Hepatocyte (in vitro differentiated cells): ENCODE data around the gene PLEKHA5. TPM values are rescaled to one million over a fixed set of nuclear protein-coding genes. Genes with fewer than 3 reads are reported as not detected.

Source experiments
- DNase-seq: peaks from one replicate; pipeline ENCODE4 v3.0.0-alpha.2; 2016; ENCODE audit warnings: low spot score
- H2AFZ ChIP-seq: fragments of 200-600 bp; sonication (generic); 2 replicates; pipeline ENCODE4 v1.6.0; 2016; ENCODE audit warnings: antibody characterized with exemption, mild to moderate bottlenecking
- H3K27ac ChIP-seq: fragments of 200-600 bp; sonication (generic); 2 replicates; pipeline ENCODE4 v1.5.1; 2016; ENCODE audit warnings: mild to moderate bottlenecking
- H3K27me3 ChIP-seq: fragments of 200-600 bp; sonication (generic); 2 replicates; pipeline ENCODE4 v1.6.1; 2016
- H3K36me3 ChIP-seq: fragments of 200-600 bp; sonication (generic); replicated peaks from 2 replicates; pipeline ENCODE4 v1.5.1; 2016; ENCODE audit warnings: low read depth; ENCODE audit not compliant: insufficient read depth
- H3K4me1 ChIP-seq: fragments of 200-600 bp; sonication (generic); 2 replicates; pipeline ENCODE4 v1.5.1; 2016; ENCODE audit warnings: mild to moderate bottlenecking, moderate library complexity; ENCODE audit not compliant: insufficient read depth
- H3K4me2 ChIP-seq: fragments of 200-600 bp; sonication (generic); 2 replicates; pipeline ENCODE4 v1.6.0; 2016
- H3K4me3 ChIP-seq: fragments of 200-600 bp; sonication (generic); 2 replicates; pipeline ENCODE4 v1.5.1; 2016; ENCODE audit warnings: mild to moderate bottlenecking
- H3K79me2 ChIP-seq: fragments of 200-600 bp; sonication (generic); 2 replicates; pipeline ENCODE4 v1.6.0; 2017; ENCODE audit warnings: mild to moderate bottlenecking
- H3K9me2 ChIP-seq: fragments of 200-600 bp; sonication (generic); replicated peaks from 2 replicates; pipeline ENCODE4 v1.6.0; 2017; ENCODE audit warnings: mild to moderate bottlenecking; ENCODE audit not compliant: insufficient read depth
- H3K9me3 ChIP-seq: fragments of 200-600 bp; sonication (generic); 2 replicates; pipeline ENCODE4 v1.5.1; 2016; ENCODE audit warnings: low read depth, mild to moderate bottlenecking
- H4K20me1 ChIP-seq: fragments of 200-600 bp; sonication (generic); 2 replicates; pipeline ENCODE4 v1.6.0; 2016; ENCODE audit warnings: mild to moderate bottlenecking; ENCODE audit not compliant: insufficient read depth, poor library complexity, severe bottlenecking
- CTCF ChIP-seq: fragments of 200-600 bp; sonication (generic); IDR thresholded peaks from 2 replicates; pipeline ENCODE4 v1.5.1; 2016; ENCODE audit warnings: antibody characterized with exemption, mild to moderate bottlenecking; ENCODE audit not compliant: poor library complexity
- EZH2 ChIP-seq: fragments of 200-600 bp; sonication (generic); IDR thresholded peaks from 2 replicates; pipeline ENCODE4 v1.6.1; 2016; ENCODE audit warnings: antibody characterized with exemption, mild to moderate bottlenecking, borderline replicate concordance
- EZH2phosphoT487 ChIP-seq: fragments of 200-600 bp; sonication (generic); IDR thresholded peaks from one replicate; pipeline ENCODE4 v1.6.1; 2018; ENCODE audit warnings: antibody characterized with exemption, mild to moderate bottlenecking, low read depth, moderate library complexity; ENCODE audit not compliant: unreplicated experiment, severe bottlenecking
- WGBS: methylation state at CpG from one replicate; pipeline ENCODE4 v1.1.6; 2016; ENCODE audit warnings: low lambda C conversion rate; ENCODE audit errors: missing lambda C conversion rate; 5-methylcytosine and 5-hydroxymethylcytosine counted together
- polyA plus RNA-seq: library from polyadenylated mRNA; unstranded; fragments of >200 nt; fragmentation: Nextera tagmentation; extraction: Ambion mirVana; gene quantifications from 2 replicates; pipeline ENCODE4 v1.2.1, GENCODE V29; 2016
- total RNA-seq: library from RNA; depleted of rRNA; stranded (reverse); fragments of >200 nt; gene quantifications from 2 replicates; pipeline ENCODE4 v1.2.3, GENCODE V29; 2014

The PLEKHA5 gene
- total and polyA plus RNA-seq, 2 experiments from 2014 or later, result 32.2 to 39.6 TPM

GRCh38 chr12:19186722-19187661 lies 57.5 kb downstream of the PLEKHA5 start:
- Histone ChIP-seq H4K20me1 (peaks cover 8% of the 10 kb centered on the region), H3K9me2 (no peaks in the 10 kb centered on the region), H3K27ac (no peak overlapping the region), H3K79me2 (peaks cover 92% of the 10 kb centered on the region), H3K27me3 (no peaks in the 10 kb centered on the region), H3K4me1 (peaks cover 9% of the 10 kb centered on the region), H3K4me3 (no peak overlapping the region), H2AFZ (no peak overlapping the region), H3K4me2 (no peak overlapping the region), H3K36me3 (no peaks in the 10 kb centered on the region), H3K9me3 (no peaks in the 10 kb centered on the region)
- TF ChIP-seq CTCF (peak; percentile 72), EZH2phosphoT487 (no peak)
- DNase-seq, result peak; percentile 69
- WGBS, result 73% methylated on average over 4 of the region's 4 CpGs

GRCh38 chr12:19189522-19189921 lies 60.0 kb downstream of the PLEKHA5 start:
- peaks cover 8% of the 10 kb centered on the region for H4K20me1 ChIP-seq
- no peak for DNase-seq
- H3K4me1 ChIP-seq, result peaks cover 9% of the 10 kb centered on the region
- no peak overlapping the region for H3K27ac ChIP-seq
- H3K4me3 ChIP-seq, result no peak overlapping the region
- H3K27me3 ChIP-seq, result no peaks in the 10 kb centered on the region
- WGBS, result 61% methylated on average over 1 of the region's 1 CpG
- no peak for TF ChIP-seq CTCF
- TF ChIP-seq EZH2, result no peak
- no peak for TF ChIP-seq EZH2phosphoT487
- H2AFZ ChIP-seq, result no peak overlapping the region
- H3K36me3 ChIP-seq, result no peaks in the 10 kb centered on the region
- peaks cover 95% of the 10 kb centered on the region for H3K79me2 ChIP-seq
- H3K9me3 ChIP-seq, result no peaks in the 10 kb centered on the region
- H3K9me2 ChIP-seq, result no peaks in the 10 kb centered on the region
- no peak overlapping the region for H3K4me2 ChIP-seq

GRCh38 chr12:19190292-19191031 lies 60.9 kb downstream of the PLEKHA5 start:
- H3K36me3 ChIP-seq, result no peaks in the 10 kb centered on the region
- TF ChIP-seq EZH2phosphoT487 (no peak), EZH2 (no peak), CTCF (no peak)
- no peak overlapping the region for H2AFZ ChIP-seq
- no peak for DNase-seq
- H3K27ac ChIP-seq, result no peak overlapping the region
- H3K4me3 ChIP-seq, result no peak overlapping the region
- H3K79me2 ChIP-seq, result peaks cover 92% of the 10 kb centered on the region
- peaks cover 9% of the 10 kb centered on the region for H3K4me1 ChIP-seq
- H3K9me2 ChIP-seq, result no peaks in the 10 kb centered on the region
- H3K27me3 ChIP-seq, result no peaks in the 10 kb centered on the region
- no peak overlapping the region for H3K4me2 ChIP-seq
- H3K9me3 ChIP-seq, result no peaks in the 10 kb centered on the region
- WGBS, result 77% methylated on average over 2 of the region's 2 CpGs
- peaks cover 8% of the 10 kb centered on the region for H4K20me1 ChIP-seq
